GM21528 (cell line): ENCODE measurements around the gene ZDHHC14.

Experiments used
- ATAC-seq: cut with Tn5 transposase; IDR thresholded peaks from one replicate; pipeline ENCODE4 v1.9.1; 2021; ENCODE audit warnings: mild to moderate bottlenecking, moderate library complexity; ENCODE audit not compliant: unreplicated experiment, low FRiP score

The ZDHHC14 gene

DNA sequence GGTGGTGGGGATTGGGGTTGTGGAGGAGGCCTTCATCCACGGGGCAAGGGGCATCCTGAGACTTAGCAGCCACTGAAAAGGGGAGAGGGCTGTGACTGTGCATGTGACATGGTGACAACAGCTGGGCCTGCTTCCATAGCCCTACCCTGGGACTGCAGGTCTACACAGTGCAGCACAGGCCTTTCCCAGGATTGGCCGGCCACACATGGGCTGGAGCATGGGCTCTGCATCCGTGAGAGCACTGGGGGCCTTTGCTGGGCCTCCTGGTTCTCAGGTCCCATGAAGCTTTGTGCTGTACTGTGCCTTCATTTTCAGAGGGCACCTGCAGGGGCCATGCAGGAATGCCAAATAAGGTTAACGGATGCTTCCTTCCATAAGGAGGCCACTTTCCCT lies 56.0 kb downstream of the ZDHHC14 start:
- no peak for ATAC-seq

DNA sequence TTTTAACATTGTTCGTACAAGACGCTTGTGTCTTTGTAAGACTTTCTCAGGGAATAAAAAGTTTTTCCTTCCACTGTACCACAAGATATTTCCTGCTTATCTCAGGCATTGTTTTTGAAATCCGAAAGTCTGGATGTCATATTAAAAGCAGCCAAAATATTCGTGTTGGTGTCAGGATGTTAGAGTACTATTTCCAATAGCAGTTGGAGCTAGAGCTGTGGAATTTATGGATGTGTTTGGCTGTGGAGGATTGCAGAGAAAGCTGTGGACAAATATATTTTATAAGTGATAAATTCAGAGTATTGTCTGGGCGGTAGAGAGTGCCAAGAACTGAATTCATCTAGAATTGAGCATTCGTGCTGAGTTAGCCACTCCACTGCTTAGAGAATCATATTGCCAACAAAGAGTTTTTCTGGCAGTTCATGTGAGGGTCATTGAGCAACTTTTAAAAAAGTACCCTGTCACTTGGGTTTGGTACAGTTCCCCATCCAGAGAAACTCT lies 57.7 kb downstream of the ZDHHC14 start:
- no peak for ATAC-seq

DNA sequence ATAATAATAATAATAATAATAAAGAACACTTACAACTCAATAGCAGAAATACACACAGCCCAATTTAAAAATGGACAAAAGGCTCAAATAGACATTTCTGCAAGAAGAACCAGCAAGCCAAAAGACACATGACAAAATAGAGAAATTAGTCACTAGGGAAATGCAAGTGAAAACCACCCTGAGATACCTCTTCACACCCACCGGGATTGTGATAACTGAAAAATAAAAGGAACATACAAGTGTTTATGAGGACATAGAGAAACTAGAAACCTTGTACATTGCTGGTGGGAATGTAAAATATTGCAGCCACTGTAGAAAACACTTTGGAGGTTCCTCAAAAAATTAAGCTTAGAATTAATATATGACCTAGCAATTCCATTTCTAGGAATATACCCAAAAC lies 59.2 kb downstream of the ZDHHC14 start:
- ATAC-seq = no peak

DNA sequence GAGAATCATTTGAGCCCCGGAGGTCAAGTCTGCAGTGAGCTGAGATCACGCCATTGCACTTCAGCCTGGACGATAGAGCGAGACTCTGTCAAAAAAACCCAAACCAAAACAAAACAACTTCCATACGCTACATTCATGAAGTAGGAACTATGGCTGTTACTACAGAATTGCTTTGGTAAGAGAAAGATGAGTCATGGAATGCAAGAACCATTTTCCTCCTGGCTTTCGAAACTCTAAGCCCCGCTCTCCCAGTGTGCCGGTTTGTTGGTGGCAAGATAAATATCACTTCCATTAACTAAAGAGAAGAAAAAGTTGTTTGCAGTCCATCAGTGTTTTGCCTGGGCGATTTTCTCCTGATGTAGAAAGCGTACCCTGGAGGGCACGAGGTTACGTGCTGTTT lies 61.3 kb downstream of the ZDHHC14 start:
- ATAC-seq = no peak

DNA sequence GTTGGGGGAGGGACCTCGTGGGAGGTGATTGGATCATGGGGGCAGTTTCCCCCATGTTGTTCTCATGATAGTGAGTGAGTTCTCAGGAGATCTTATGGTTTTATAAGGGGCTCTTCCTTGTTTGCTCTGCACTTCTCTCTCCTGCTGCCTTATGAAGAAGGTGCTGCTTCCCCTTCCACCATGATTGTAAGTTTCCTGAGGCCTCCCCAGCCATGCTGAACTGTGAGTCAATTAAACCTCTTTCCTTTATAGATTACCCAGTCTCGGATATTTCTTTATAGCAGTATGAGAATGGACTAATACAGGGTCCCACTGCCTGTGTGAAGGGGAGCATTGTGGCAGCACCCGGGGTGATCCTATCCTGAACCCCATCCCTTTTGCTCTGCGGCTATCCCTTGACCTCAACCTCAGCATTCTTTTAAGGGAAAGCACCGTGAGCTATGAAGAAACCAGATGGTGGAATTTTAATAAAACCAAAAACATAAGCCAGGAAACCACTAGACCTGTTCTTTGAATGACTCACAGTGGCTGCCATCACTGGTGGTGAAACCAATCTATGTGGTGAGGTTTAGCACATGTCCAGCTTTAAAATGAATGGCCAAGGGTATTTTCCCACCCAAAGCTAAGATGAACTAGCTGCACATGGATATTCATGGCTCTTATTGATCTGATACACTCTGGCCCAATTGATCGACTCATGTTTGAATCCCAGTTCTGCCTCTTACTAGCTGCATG lies 62.2 kb downstream of the ZDHHC14 start:
- peak; percentile 89 for ATAC-seq

DNA sequence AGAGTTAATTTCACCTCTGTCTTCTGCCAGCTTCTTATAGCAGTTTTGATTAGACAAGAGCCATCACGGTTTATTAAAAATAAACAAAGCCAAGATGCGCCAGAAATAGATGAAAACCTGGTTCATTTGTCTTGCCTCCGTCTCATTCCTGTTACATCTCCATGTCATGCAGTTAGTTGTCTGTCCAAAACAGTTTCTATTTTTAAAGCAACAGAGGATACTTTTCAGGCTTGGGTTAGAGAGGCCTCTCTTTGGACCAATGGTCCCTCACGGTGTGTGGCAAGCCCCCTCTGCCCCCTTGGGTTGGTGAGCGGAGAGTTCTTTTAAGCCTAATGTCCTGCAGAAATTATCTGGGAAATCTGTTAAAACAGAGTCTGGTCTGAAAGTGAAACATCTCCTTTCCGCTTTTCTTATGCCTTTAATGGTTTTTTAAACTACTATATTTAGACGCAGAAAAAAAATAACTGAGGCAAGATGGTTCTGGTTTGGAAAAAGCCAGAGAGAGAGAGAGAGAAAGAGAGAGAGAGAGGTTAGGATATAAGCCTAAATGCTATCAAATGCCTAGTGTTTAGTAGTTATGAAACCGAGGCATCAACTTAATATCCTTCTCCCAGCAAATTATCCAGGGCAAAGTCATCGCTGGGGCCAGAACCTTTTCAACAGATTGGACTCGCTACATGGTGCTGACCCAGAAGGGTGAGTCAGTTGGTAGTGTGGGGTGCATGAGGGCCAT lies 64.5 kb downstream of the ZDHHC14 start:
- no peak for ATAC-seq

DNA sequence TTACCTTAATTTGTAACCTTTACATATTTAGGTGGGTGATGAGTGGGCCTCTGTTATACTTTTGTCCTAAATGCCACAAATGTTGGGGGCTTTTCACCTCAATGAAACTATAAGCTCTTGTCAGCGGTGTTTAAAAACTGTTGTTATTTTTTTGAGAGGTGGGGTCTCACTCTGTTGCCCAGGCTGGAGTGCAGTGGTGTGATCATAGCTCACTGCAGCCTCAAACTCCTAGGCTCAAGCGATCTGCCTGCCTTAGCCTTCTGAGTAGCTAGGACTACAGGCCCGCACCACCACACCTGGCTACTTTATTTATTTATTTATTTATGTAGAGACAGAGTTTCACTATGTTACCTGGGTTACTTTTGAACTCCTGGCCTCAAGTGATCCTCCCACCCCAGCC lies 66.7 kb downstream of the ZDHHC14 start:
- no peak for ATAC-seq

DNA sequence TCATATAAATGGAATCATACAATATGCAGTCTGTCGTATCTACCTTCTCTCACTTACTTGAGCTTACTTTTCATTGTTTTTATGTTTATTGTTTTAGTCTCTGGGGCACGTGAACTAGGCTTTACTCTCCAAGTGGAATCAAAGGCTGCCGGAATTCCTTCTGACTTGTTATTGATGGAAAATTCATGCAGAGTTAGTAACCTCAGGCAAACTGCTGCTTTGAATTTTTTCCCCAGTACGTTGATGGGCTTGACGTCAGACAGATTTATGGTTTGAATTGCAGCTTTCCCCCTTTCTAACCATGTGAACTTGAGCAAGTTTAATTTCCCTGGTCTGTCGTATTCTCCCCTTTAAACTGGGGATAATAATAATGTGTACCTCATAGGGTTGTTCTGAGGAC lies 68.6 kb downstream of the ZDHHC14 start:
- no peak for ATAC-seq

DNA sequence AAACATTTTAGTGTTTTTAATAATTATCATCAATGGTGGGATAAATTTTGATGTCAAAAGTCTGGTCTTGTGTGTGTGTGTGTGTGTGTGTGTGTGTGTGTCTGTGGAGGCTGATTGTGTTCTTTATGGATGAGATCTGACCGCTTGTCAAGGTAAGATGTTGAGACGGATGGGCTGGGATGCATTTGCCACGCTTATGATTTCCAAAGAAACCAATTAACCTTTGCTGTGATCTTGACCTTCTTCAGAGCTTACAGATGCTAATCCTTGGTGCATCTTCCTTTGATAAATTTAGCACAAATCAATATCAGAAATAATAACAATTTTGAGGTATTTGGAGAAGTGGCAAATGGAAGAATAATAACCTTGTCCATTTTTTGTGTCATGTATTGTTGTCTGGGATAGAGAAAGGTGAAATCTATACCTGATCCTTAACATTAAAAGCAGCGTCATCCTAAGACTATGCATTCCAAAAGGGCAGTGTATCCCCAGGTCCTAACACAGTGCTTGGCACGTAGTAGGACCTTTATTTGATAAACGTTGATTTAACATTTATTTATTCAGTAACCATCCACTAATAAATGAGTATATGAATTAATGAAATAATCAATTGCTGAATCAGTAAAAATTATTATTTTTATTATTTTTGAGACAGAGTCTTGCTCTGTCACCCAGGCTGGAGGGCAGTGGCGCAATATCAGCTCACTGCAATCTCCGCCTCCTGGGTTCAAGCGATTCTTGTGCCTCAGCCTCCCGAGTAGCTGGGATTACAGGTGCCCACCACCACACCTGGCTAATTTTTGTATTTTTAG lies 70.1 kb downstream of the ZDHHC14 start:
- no peak for ATAC-seq

DNA sequence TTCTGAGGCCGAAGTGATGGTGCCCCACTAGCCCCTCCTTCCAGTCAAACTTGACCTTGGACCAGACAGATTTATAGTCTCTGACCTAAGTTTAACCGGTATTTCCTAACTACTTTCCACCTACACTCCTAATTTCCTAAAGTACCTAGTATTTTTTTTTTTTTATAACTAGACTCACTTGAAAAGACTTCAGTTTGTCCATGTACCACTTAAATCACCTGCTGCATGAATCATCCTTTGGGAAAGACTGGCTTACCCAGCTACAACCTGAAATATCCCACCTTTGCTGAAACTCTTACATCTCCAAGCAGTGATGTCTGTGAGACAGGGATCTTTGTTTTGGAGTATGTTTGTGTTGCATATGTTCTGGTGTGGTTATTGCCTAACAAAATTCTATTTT lies 71.1 kb downstream of the ZDHHC14 start:
- ATAC-seq = no peak

DNA sequence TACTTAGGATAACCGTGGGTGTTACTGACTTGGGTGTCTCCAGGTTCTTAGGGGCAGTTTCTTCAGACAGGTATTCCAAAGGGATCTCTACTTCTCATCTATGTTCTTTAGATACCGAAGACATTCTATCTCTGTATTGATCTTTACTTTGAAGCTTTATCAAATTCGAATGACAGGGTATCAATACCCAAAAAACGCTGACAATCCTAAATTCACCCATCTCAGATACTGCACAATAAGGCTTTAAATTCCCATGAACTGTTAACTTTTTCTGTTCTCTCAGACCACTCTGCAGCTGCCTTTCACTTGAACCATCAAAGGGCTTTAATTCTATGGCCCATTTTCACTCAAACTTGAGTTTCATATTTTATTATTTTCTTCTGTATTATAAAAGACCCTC lies 72.1 kb downstream of the ZDHHC14 start:
- no peak for ATAC-seq

DNA sequence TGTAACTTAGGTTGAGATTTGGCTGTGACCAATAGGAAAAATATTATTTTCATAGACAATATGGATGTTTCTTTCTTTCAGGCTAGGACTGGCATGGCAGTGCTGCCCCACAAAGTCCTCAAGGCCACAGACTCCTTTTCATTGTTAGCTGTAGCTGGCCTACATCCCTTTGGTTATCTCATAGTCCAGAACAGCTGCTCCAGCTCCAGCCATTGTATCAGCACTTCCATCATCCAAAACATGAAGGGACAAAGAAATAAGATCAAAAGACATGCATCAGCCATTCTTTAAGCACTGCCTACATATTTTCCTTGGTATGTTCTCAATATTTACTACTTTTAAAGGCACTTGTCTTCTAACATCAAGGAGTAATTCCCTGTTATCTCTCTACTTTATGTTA lies 73.0 kb downstream of the ZDHHC14 start:
- no peak for ATAC-seq

DNA sequence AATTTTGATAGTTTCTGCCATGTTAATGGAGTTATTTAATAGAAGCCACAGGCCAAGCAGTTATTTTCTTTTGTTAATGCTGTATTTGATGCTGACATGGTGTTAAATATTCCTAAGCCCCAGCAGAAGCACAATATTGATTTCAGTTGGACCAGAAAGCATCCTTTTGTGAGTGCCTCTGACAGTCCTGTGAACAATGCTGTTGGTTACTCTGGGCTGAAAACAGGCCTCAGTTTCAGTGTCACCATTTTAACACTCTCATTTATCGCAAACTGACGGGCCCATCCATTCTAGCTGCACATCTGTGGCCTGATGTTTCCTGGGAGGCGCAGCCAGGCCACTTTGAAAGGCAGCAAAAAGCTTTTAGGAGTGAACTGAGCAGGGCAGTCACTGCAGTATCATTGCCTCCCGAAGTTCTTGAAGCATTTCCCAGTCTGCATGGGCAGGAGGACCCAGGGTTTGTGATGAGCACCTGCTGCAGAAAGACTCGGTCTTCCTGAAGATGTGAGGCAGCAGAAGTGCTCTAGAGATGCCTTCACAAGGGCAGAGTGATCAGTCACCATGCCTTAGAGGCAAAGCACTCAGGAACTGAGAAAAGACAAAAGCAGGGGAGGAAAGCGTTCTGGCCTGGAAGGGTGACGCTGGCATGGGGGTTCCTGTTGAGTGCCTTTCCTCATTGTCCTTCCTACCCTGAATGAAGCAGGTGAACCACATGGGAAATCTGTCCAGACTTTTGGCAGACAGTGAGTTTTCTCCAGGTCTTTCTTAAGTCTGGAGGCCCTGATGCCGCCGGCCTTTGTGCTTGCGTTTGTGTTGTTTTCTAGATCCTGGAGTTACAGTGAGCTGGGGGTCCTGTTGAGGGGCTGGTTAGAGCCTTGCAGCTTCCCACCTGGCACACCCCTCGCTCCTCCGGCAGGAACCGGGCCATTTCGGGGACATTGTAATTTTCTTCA lies 74.0 kb downstream of the ZDHHC14 start:
- ATAC-seq = no peak

DNA sequence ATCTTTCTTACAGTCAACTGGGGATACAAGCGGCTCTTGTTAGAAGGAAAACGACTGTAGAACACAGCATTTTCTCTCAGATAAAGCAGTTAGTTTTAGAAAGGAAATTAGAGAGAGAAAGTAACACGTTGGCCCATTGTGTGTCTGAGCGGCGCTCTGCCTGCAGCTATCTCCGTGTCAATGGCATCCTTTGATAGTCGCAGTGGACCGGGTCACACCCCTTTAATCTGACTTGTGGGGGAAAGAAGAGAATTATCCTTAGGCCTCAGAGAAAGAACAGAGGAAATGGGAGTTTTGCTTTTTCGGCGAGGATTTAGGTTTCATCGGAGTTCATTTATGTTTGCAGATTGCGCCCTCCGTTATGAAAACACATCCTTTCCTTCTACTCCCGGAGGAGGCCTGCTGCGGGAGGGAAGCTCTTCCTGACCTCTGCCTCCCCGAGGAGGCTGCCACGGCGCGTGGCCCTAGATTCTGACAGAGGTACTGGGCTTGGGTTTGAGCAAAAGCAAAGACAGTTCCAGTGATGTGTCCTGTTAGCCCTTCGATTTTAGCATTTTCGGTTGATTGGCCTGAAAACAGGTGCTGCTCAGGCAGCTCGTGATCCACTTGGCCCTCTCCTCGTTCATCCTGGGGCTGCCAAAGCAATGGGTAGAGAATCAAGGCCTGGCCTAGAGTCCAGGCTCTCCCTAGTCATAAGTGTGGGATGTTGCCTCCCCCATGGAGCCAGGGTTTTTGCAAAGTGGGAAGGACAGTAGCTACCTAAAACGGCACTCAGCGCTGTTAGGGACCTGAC lies 74.9 kb downstream of the ZDHHC14 start:
- ATAC-seq = no peak

DNA sequence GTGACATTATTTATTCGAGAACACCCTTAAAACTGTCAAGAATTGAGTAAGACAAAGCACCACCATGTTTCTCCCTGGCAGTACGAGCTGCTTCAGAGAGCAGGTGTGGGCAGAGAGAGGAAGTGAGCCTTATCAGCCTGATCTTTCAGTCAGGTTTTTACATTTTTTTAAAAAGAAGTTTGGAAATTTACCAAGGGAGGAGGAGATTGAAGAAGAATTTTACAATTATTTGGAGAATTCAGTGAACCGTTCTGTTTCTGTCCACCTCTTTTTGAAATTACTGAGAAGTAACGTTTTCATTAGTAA lies 75.5 kb downstream of the ZDHHC14 start:
- peak; percentile 45 for ATAC-seq

DNA sequence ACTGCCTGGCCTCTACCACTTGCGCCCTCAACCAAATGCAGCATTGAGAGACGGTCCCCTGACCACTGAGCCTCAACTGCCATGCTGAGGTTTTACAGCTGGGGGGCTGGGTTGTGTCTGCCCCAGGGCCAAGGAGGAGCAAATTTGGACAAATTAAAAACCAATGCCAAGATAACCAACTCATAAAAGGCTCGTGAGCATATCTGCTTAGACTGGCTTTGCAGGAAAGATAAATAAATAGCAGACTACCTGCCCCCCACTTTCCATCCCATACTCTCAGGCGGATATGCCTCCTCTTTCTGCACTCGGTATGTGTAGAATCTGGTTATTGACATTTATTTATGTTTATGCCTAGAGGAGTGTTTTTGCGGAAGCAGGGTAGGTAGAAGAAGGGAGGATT lies 76.8 kb downstream of the ZDHHC14 start:
- ATAC-seq = no peak

DNA sequence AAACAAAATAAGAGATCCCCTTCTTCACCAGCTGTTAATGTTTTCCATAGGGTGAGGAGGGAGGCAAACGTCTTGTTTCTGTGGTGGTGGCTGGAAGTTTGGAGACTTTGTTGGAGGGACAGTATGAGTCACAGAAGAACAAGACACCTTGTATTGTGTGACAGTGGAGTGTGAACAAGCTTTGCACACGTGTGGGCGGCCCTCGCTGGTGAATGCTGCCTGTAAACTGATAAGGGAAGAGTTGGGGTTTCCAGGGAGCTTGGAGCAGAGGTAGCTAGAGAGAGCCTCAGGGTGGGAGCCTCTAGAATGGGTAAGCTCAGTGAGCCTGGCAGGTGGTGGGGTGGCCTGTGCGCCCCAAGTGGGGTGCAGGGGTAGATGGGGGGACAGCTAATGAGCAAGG lies 78.3 kb downstream of the ZDHHC14 start:
- ATAC-seq = no peak

DNA sequence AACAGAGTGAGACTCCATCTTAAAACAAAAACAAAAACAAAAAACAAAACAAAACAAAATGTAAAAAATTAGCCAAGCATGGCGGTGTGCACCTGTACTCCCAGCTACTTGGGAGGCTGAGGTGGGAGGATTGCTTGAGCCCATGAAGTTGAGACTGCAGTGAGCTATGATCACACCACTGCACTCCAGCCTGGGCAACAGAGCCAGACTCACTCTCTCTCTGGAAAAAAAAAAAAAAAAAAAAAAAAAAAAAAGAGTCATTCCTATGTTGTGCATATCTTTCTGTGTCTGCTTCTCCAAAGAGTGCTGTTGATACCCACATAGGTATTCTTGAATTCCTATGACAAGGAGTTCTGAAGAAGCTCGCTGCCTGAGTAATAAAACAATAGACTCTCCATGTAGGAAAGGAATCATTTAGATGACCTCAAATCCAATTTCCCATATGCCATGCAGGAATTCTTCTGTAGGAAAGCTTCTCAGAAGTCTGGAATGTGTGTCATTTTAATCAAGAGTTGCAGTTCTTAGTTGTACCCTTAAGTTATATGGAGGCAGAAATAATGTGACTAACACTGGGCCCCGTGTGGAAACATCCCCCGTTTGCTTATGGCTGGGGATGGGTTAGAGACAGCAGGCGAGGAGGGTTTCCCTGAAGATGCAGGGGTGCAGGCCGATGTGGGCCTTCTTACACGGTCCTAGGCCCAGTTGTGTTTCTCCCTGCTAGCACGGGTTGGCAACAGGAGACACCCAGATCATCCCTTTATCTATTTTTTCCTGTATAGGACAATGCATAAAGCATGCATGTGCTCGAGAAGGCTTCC lies 79.4 kb downstream of the ZDHHC14 start:
- no peak for ATAC-seq
